Measurements from ENCODE around the gene KRT85. TPM values are rescaled to one million over a fixed set of nuclear protein-coding genes. Genes with fewer than 3 reads are reported as not detected.
"Not testable (repeated sequence)": the region's sequence is repeated elsewhere in the genome, so short reads cannot be mapped to it uniquely, and the experiment has no call there.

Gene KRT85
- not detected for polyA plus RNA-seq

GRCh38 chr12:52366738-52367485, at the start of gene KRT85:
Gene KRT85 (minus strand): TSS chr12:52367481. CDS start chr12:52367405, 76 bp downstream.
- Mint-ChIP-seq H3K9me3 (peaks cover 0 to 2% (median 0%) of the 10 kb centered on the region in 3 donors), H3K36me3 (no peaks in the 10 kb centered on the region), H3K27me3 (peaks cover 24% of the 10 kb centered on the region), H3K4me3 (no peak within 1 kb of the TSS), H3K27ac (peak within 1 kb of the TSS in 1 of 3 donors; percentile 11), H3K4me1 (peaks cover 0 to 3% (median 1%) of the 10 kb centered on the region in 3 donors)

- peaks cover 9% of the 10 kb centered on the region for H3K27me3 Mint-ChIP-seq
- no peaks in the 10 kb centered on the region for H3K36me3 Mint-ChIP-seq
- H3K9me3 Mint-ChIP-seq, result no peaks in the 10 kb centered on the region
- H3K27ac Mint-ChIP-seq, result no peak overlapping the region
- no peaks in the 10 kb centered on the region for H3K4me1 Mint-ChIP-seq
- no peak overlapping the region for H3K4me3 Mint-ChIP-seq
Observed at GRCh38 chr12:52416795-52417194, 49.5 kb upstream of the KRT85 start.

GRCh38 chr12:52415870-52416750, 48.8 kb upstream of the KRT85 start:
- Mint-ChIP-seq H3K9me3 (no peaks in the 10 kb centered on the region), H3K4me3 (no peak overlapping the region), H3K27me3 (peaks cover 8% of the 10 kb centered on the region), H3K36me3 (no peaks in the 10 kb centered on the region), H3K27ac (peak overlapping the region in 1 of 3 donors; percentile 17), H3K4me1 (no peaks in the 10 kb centered on the region)

GRCh38 chr12:52414936-52415335, 47.7 kb upstream of the KRT85 start:
- H3K9me3 Mint-ChIP-seq, result no peaks in the 10 kb centered on the region
- H3K4me1 Mint-ChIP-seq, result no peaks in the 10 kb centered on the region
- no peak overlapping the region for H3K27ac Mint-ChIP-seq
- no peaks in the 10 kb centered on the region for H3K36me3 Mint-ChIP-seq
- peaks cover 5% of the 10 kb centered on the region for H3K27me3 Mint-ChIP-seq
- no peak overlapping the region for H3K4me3 Mint-ChIP-seq

- H3K36me3 Mint-ChIP-seq, result no peaks in the 10 kb centered on the region
- peaks cover 3% of the 10 kb centered on the region for H3K27me3 Mint-ChIP-seq
- no peaks in the 10 kb centered on the region for H3K4me1 Mint-ChIP-seq
- H3K4me3 Mint-ChIP-seq, result peak overlapping the region in 1 of 4 donors; percentile 63
- no peak overlapping the region for H3K27ac Mint-ChIP-seq
- H3K9me3 Mint-ChIP-seq, result no peaks in the 10 kb centered on the region
Observed at GRCh38 chr12:52413782-52414345, 46.6 kb upstream of the KRT85 start.

- Mint-ChIP-seq H3K4me3 (no peak overlapping the region), H3K27ac (no peak overlapping the region), H3K27me3 (peaks cover 3% of the 10 kb centered on the region), H3K36me3 (peaks cover 2% of the 10 kb centered on the region), H3K9me3 (no peaks in the 10 kb centered on the region), H3K4me1 (no peaks in the 10 kb centered on the region)
Observed at GRCh38 chr12:52413202-52413601, 45.9 kb upstream of the KRT85 start.

GRCh38 chr12:52411815-52412214, 44.5 kb upstream of the KRT85 start:
- Mint-ChIP-seq H3K36me3 (peaks cover 2% of the 10 kb centered on the region), H3K4me3 (no peak overlapping the region), H3K9me3 (no peaks in the 10 kb centered on the region), H3K4me1 (no peaks in the 10 kb centered on the region), H3K27me3 (peaks cover 3% of the 10 kb centered on the region), H3K27ac (no peak overlapping the region)

- not testable (repeated sequence) for H3K4me1 Mint-ChIP-seq
Observed at GRCh38 chr12:52410589-52411248, 43.4 kb upstream of the KRT85 start.

GRCh38 chr12:52407918-52408317, 40.6 kb upstream of the KRT85 start:
- no peaks in the 10 kb centered on the region for H3K9me3 Mint-ChIP-seq
- no peak overlapping the region for H3K4me3 Mint-ChIP-seq
- H3K27ac Mint-ChIP-seq, result no peak overlapping the region
- peaks cover 2% of the 10 kb centered on the region for H3K36me3 Mint-ChIP-seq
- no peaks in the 10 kb centered on the region for H3K4me1 Mint-ChIP-seq
- peaks cover 9% of the 10 kb centered on the region for H3K27me3 Mint-ChIP-seq

More at GRCh38 chr12:52410589-52411248, 43.4 kb upstream of the KRT85 start:
- not testable (repeated sequence) for H3K9me3 Mint-ChIP-seq, H3K4me3 Mint-ChIP-seq, H3K27me3 Mint-ChIP-seq, H3K27ac Mint-ChIP-seq, H3K36me3 Mint-ChIP-seq

- peaks cover 9% of the 10 kb centered on the region for H3K27me3 Mint-ChIP-seq
- no peaks in the 10 kb centered on the region for H3K4me1 Mint-ChIP-seq
- H3K27ac Mint-ChIP-seq, result no peak within 1 kb of the TSS
Observed at GRCh38 chr12:52405922-52406385, 38.7 kb upstream of the KRT85 start, which contains the start of gene KRT82. Gene KRT82 (minus strand): TSS chr12:52406335. CDS start chr12:52406277, 58 bp downstream.

GRCh38 chr12:52404951-52405350, 37.7 kb upstream of the KRT85 start:
- no peaks in the 10 kb centered on the region for H3K9me3 Mint-ChIP-seq
- H3K27ac Mint-ChIP-seq, result no peak overlapping the region
- no peaks in the 10 kb centered on the region for H3K4me1 Mint-ChIP-seq
- no peak overlapping the region for H3K4me3 Mint-ChIP-seq
- H3K36me3 Mint-ChIP-seq, result peaks cover 2% of the 10 kb centered on the region
- H3K27me3 Mint-ChIP-seq, result peaks cover 9% of the 10 kb centered on the region

More at GRCh38 chr12:52405922-52406385, 38.7 kb upstream of the KRT85 start, which contains the start of gene KRT82:
- Mint-ChIP-seq H3K9me3 (no peaks in the 10 kb centered on the region), H3K36me3 (peaks cover 2% of the 10 kb centered on the region), H3K4me3 (no peak within 1 kb of the TSS)

GRCh38 chr12:52403561-52403960, 36.3 kb upstream of the KRT85 start:
- Mint-ChIP-seq H3K27ac (no peak overlapping the region), H3K9me3 (peaks cover 0 to 2% (median 0%) of the 10 kb centered on the region in 3 donors), H3K27me3 (peaks cover 12% of the 10 kb centered on the region), H3K4me3 (no peak overlapping the region), H3K36me3 (peaks cover 1% of the 10 kb centered on the region), H3K4me1 (no peaks in the 10 kb centered on the region)

- Mint-ChIP-seq H3K27me3 (peaks cover 12% of the 10 kb centered on the region), H3K4me3 (no peak overlapping the region), H3K9me3 (peaks cover 0 to 2% (median 0%) of the 10 kb centered on the region in 3 donors), H3K4me1 (no peaks in the 10 kb centered on the region), H3K27ac (no peak overlapping the region), H3K36me3 (no peaks in the 10 kb centered on the region)
Observed at GRCh38 chr12:52402873-52403540, 35.7 kb upstream of the KRT85 start.

GRCh38 chr12:52402377-52402776, 35.1 kb upstream of the KRT85 start:
- peaks cover 12% of the 10 kb centered on the region for H3K27me3 Mint-ChIP-seq
- H3K9me3 Mint-ChIP-seq, result peaks cover 0 to 2% (median 0%) of the 10 kb centered on the region in 3 donors
- no peak overlapping the region for H3K4me3 Mint-ChIP-seq
- H3K4me1 Mint-ChIP-seq, result no peaks in the 10 kb centered on the region
- H3K36me3 Mint-ChIP-seq, result no peaks in the 10 kb centered on the region
- H3K27ac Mint-ChIP-seq, result no peak overlapping the region

All from IgD-negative memory B cell (primary cell).